ENCODE results near the gene CHRM2. TPM values are rescaled to one million over a fixed set of nuclear protein-coding genes. Genes with fewer than 3 reads are reported as not detected.

CHRM2 gene
- polyA plus RNA-seq, 2 of the 4 experiments (the other 2 are of a cell fraction), result not detected

DNA sequence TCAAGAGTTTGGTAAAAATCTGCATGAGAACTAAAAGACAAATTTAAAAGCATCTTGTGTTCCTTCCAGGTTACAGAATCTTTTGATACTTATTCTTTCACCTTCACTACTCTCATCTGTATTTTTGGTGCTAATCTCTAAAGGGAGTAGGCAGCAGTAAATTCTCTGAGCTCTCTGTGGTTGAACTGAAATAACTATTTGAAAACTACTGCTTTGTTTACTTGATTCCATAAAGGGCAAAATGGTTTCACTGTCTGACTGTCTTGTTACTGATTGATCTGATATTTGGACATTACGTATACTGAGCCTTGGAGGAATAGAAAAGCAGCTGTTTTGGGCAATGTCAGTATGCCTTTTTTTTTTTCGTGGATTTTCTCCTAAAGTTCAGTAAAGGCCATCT is 103.3 kb downstream of the CHRM2 start:
- TF ChIP-seq NR3C1 (IDR thresholded peaks at IDR 0.05) (no peak), HOXB5 (CRISPR knock-in tag; IDR thresholded peaks at IDR 0.05) (no peak), SMC3 (IDR thresholded peaks at IDR 0.05) (no peak)
- TF ChIP-seq, protein P1, sequence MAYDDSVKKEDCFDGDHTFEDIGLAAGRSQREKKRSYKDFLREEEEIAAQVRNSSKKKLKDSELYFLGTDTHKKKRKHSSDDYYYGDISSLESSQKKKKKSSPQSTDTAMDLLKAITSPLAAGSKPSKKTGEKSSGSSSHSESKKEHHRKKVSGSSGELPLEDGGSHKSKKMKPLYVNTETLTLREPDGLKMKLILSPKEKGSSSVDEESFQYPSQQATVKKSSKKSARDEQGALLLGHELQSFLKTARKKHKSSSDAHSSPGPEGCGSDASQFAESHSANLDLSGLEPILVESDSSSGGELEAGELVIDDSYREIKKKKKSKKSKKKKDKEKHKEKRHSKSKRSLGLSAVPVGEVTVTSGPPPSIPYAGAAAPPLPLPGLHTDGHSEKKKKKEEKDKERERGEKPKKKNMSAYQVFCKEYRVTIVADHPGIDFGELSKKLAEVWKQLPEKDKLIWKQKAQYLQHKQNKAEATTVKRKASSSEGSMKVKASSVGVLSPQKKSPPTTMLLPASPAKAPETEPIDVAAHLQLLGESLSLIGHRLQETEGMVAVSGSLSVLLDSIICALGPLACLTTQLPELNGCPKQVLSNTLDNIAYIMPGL (CRISPR knock-in tag; IDR thresholded peaks at IDR 0.05; ENCODE audit: borderline replicate concordance), result no peak
- no peaks in the 10 kb centered on the region for H3K9me3 ChIP-seq
- no peaks in the 10 kb centered on the region for H3K4me1 ChIP-seq
- POLR2A ChIA-PET, result no interaction called here
- ATAC-seq (no peak), FAIRE-seq (no peak), DNase-seq (ENCODE audit: low read depth in 1 of 2, low spot score in 1 of 2) (no peak)
- no peak overlapping the region for H3K27ac ChIP-seq
- CTCF ChIA-PET, result interaction anchor here (0.6 kb wide), 1 partner anchor 360 kb away, joined by 4 read pairs; no protein-coding TSS in a partner anchor
- H3K4me3 ChIP-seq, result no peak overlapping the region
- WGBS (ENCODE audit: missing lambda C conversion rate), result 10% methylated on average over 2 of the region's 2 CpGs
- H3K4me2 ChIP-seq, result no peak overlapping the region

DNA sequence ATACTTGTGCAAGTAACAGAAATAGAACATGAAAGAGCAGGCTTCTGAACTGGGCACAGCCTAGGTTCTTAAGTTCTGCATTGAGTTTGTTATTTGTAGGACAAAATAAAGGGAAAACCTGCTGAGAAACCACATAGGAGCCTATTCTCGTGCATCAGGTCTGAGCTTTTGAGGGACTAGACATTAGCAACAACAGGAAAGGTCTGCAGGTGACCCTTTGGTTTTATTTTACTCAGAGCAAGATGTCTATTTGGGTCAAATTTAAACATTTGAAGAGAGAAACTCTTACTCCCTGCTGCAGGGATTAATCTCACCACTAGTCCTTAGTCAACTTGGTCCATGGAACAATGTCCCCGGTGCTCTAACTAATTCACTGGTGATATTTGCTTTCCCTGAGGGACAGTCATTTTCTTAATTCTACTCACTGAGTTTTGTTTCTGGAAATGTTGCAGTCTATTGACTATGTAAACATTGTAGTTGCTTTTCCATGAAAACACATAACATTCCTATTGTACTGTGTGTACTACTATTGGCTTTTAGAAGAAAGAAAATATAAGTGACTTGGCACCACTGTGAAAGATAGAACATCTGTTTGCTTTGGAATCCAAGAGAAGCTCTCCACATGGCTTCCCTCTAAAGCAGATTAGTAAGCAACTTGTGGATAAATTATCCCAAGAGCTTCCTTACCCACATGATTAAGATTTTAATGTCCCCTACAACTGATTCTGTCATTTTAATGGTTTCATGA is 108.2 kb downstream of the CHRM2 start:
- no peak for DNase-seq (ENCODE audit: low read depth in 1 of 2, low spot score in 1 of 2)
- H3K27ac ChIP-seq, result no peak overlapping the region
- no peak for FAIRE-seq
- H3K4me1 ChIP-seq, result no peaks in the 10 kb centered on the region
- no peak for TF ChIP-seq MAFK (IDR thresholded peaks at IDR 0.05; ENCODE audit: partially characterized antibody)
- no peak for TF ChIP-seq EP300 (IDR thresholded peaks at IDR 0.05)
- TF ChIP-seq TP53 (CRISPR knock-in tag; IDR thresholded peaks at IDR 0.05), result no peak
- no peak for TF ChIP-seq TFCP2L1 (CRISPR knock-in tag; IDR thresholded peaks at IDR 0.05)
- TF ChIP-seq SREBF2 (IDR thresholded peaks at IDR 0.05), result no peak
- no peak for TF ChIP-seq ZC3H11A (IDR thresholded peaks at IDR 0.05)
- TF ChIP-seq, protein P2, sequence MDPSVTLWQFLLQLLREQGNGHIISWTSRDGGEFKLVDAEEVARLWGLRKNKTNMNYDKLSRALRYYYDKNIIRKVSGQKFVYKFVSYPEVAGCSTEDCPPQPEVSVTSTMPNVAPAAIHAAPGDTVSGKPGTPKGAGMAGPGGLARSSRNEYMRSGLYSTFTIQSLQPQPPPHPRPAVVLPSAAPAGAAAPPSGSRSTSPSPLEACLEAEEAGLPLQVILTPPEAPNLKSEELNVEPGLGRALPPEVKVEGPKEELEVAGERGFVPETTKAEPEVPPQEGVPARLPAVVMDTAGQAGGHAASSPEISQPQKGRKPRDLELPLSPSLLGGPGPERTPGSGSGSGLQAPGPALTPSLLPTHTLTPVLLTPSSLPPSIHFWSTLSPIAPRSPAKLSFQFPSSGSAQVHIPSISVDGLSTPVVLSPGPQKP (IDR thresholded peaks at IDR 0.05; ENCODE audit: low read depth, low read length), result no peak
- no peak for TF ChIP-seq ZNF302 (CRISPR knock-in tag; IDR thresholded peaks at IDR 0.05)
- TF ChIP-seq BHLHE40 (IDR thresholded peaks at IDR 0.05; ENCODE audit: low read depth, low read length), result no peak
- no peak for TF ChIP-seq HOXA7 (CRISPR knock-in tag; IDR thresholded peaks at IDR 0.05)
- TF ChIP-seq CHD2 (IDR thresholded peaks at IDR 0.05; ENCODE audit: low read length, partially characterized antibody), result no peak
- TF ChIP-seq JUN (IDR thresholded peaks at IDR 0.05), result no peak
- TF ChIP-seq, protein P3, sequence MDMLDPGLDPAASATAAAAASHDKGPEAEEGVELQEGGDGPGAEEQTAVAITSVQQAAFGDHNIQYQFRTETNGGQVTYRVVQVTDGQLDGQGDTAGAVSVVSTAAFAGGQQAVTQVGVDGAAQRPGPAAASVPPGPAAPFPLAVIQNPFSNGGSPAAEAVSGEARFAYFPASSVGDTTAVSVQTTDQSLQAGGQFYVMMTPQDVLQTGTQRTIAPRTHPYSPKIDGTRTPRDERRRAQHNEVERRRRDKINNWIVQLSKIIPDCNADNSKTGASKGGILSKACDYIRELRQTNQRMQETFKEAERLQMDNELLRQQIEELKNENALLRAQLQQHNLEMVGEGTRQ (IDR thresholded peaks at IDR 0.05), result no peak
- TF ChIP-seq FOSB (CRISPR knock-in tag; IDR thresholded peaks at IDR 0.05), result no peak
- no peaks in the 10 kb centered on the region for H3K9me3 ChIP-seq
- CTCF ChIA-PET, result no interaction called here
- 2% methylated on average over 2 of the region's 2 CpGs for WGBS (ENCODE audit: missing lambda C conversion rate)
- POLR2A ChIA-PET, result no interaction called here
- H3K4me2 ChIP-seq, result no peak overlapping the region
- ATAC-seq, result no peak
- no peak overlapping the region for H3K4me3 ChIP-seq

DNA sequence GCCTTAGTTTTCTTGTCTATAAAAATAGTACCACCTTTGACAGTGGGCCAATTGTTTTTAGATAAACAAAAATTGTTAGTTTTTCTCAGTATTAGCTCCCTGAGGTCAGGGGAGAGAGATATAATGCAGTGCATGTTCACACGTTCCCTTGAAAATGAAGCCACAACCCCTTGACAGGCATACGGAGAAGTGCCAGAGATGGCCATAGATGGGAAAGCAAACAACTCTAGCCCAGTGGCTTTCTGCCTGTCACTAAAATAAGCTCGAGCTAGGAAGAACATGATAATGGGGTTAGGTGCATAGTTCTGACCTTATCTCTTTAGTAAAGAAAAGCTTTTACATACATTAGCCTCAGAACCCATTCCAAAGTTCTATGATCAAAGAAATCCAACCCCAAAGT is 124.9 kb downstream of the CHRM2 start:
- H3K4me1 ChIP-seq, result no peaks in the 10 kb centered on the region
- CTCF ChIA-PET, result no interaction called here
- 41% methylated on average over 3 of the region's 3 CpGs for WGBS (ENCODE audit: missing lambda C conversion rate)
- no peak overlapping the region for H3K27ac ChIP-seq
- H3K4me2 ChIP-seq, result no peak overlapping the region
- POLR2A ChIA-PET, result no interaction called here
- H3K9me3 ChIP-seq, result 0 out of 3 replicates have a peak, but pooled peaks cover 3% of the 10 kb centered on the region
- DNase-seq (ENCODE audit: low read depth in 1 of 2, low spot score in 1 of 2) (no peak), ATAC-seq (no peak), FAIRE-seq (no peak)
- H3K4me3 ChIP-seq, result no peak overlapping the region
- no peak for TF ChIP-seq GATA3 (IDR thresholded peaks at IDR 0.05; ENCODE audit: borderline replicate concordance)
- TF ChIP-seq, protein P4, sequence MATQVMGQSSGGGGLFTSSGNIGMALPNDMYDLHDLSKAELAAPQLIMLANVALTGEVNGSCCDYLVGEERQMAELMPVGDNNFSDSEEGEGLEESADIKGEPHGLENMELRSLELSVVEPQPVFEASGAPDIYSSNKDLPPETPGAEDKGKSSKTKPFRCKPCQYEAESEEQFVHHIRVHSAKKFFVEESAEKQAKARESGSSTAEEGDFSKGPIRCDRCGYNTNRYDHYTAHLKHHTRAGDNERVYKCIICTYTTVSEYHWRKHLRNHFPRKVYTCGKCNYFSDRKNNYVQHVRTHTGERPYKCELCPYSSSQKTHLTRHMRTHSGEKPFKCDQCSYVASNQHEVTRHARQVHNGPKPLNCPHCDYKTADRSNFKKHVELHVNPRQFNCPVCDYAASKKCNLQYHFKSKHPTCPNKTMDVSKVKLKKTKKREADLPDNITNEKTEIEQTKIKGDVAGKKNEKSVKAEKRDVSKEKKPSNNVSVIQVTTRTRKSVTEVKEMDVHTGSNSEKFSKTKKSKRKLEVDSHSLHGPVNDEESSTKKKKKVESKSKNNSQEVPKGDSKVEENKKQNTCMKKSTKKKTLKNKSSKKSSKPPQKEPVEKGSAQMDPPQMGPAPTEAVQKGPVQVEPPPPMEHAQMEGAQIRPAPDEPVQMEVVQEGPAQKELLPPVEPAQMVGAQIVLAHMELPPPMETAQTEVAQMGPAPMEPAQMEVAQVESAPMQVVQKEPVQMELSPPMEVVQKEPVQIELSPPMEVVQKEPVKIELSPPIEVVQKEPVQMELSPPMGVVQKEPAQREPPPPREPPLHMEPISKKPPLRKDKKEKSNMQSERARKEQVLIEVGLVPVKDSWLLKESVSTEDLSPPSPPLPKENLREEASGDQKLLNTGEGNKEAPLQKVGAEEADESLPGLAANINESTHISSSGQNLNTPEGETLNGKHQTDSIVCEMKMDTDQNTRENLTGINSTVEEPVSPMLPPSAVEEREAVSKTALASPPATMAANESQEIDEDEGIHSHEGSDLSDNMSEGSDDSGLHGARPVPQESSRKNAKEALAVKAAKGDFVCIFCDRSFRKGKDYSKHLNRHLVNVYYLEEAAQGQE (IDR thresholded peaks at IDR 0.05), result no peak
- no peak for TF ChIP-seq FOXS1 (CRISPR knock-in tag; IDR thresholded peaks at IDR 0.05)
- TF ChIP-seq ZSCAN20 (CRISPR knock-in tag; IDR thresholded peaks at IDR 0.05), result no peak
- TF ChIP-seq CHD4 (IDR thresholded peaks at IDR 0.05; ENCODE audit: borderline replicate concordance), result no peak
- TF ChIP-seq CHD2 (IDR thresholded peaks at IDR 0.05; ENCODE audit: low read length, partially characterized antibody), result no peak
- TF ChIP-seq CEBPB (IDR thresholded peaks at IDR 0.05), result no peak
- no peak for TF ChIP-seq EHF (CRISPR knock-in tag; IDR thresholded peaks at IDR 0.05)
- TF ChIP-seq HDAC2 (IDR thresholded peaks at IDR 0.05), result no peak
- no peak for TF ChIP-seq RNF2 (IDR thresholded peaks at IDR 0.05; ENCODE audit: borderline replicate concordance, low read depth)
- TF ChIP-seq, protein P5, sequence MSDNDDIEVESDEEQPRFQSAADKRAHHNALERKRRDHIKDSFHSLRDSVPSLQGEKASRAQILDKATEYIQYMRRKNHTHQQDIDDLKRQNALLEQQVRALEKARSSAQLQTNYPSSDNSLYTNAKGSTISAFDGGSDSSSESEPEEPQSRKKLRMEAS (IDR thresholded peaks at IDR 0.05), result no peak
- TF ChIP-seq ZFP36 (IDR thresholded peaks at IDR 0.05; ENCODE audit: borderline replicate concordance, partially characterized antibody), result no peak

Data from A549 (cell line).